HepG2 (cell line): Measurements from ENCODE around the gene MACROH2A1. TPM values are rescaled to one million over a fixed set of nuclear protein-coding genes. Genes with fewer than 3 reads are reported as not detected.

ENCODE experiments used
- CBX1 ChIP-seq: IDR thresholded peaks from one replicate; pipeline ENCODE4 v1.6.1; 2016; ENCODE audit warnings: antibody characterized with exemption, low read depth
- CREBL2 ChIP-seq: sonication (generic); formaldehyde crosslinking; IDR thresholded peaks from 2 replicates; pipeline ENCODE4 v1.8.1; 2023; ENCODE audit warnings: missing genetic modification reagents, mild to moderate bottlenecking, borderline replicate concordance
- CTCF ChIP-seq: sonication (generic); formaldehyde crosslinking; IDR thresholded peaks from 2 replicates; pipeline ENCODE4 v1.5.0; 2020; ENCODE audit warnings: mild to moderate bottlenecking, missing genetic modification reagents, moderate library complexity
- ELK4 ChIP-seq: sonication (generic); formaldehyde crosslinking; IDR thresholded peaks from 2 replicates; pipeline ENCODE4 v1.9.0; 2021; ENCODE audit warnings: missing genetic modification reagents, borderline replicate concordance
- FOXC1 ChIP-seq: sonication (generic); formaldehyde crosslinking; IDR thresholded peaks from 2 replicates; pipeline ENCODE4 v1.8.0; 2022; ENCODE audit warnings: mild to moderate bottlenecking, missing genetic modification reagents, borderline replicate concordance
- FOXM1 ChIP-seq: sonication (generic); formaldehyde crosslinking; IDR thresholded peaks from 2 replicates; pipeline ENCODE4 v1.5.0; 2020; ENCODE audit warnings: missing genetic modification reagents
- ISL2 ChIP-seq: sonication (generic); formaldehyde crosslinking; IDR thresholded peaks from 2 replicates; pipeline ENCODE4 v1.5.0; 2020; ENCODE audit warnings: missing genetic modification reagents
- MTF1 ChIP-seq: sonication (generic); formaldehyde crosslinking; IDR thresholded peaks from 2 replicates; pipeline ENCODE4 v1.5.0; 2020; ENCODE audit warnings: missing genetic modification reagents
- NFYB ChIP-seq: sonication (generic); formaldehyde crosslinking; IDR thresholded peaks from 2 replicates; pipeline ENCODE4 v1.4.0; 2020; ENCODE audit warnings: missing genetic modification reagents
- RBFOX2 ChIP-seq: fragments of 200-400 bp; formaldehyde crosslinking; IDR thresholded peaks from 2 replicates; pipeline ENCODE4 v1.6.1; 2017; ENCODE audit warnings: low read depth, mild to moderate bottlenecking, low read length
- TBX2 ChIP-seq: sonication (generic); formaldehyde crosslinking; IDR thresholded peaks from 2 replicates; pipeline ENCODE4 v1.5.0; 2020; ENCODE audit warnings: missing genetic modification reagents, mild to moderate bottlenecking, borderline replicate concordance
- ZNF3 ChIP-seq: IDR thresholded peaks from 2 replicates; pipeline ENCODE4 v1.7.0; 2017; ENCODE audit warnings: inconsistent platforms
- polyA plus RNA-seq, 8 experiments: library from polyadenylated mRNA; depleted of rRNA in 3 of 8; stranded (reverse) in 7 of 8; unstranded in 1 of 8; fragments of >200 nt; fragmentation: Illumina TruSeq in 4 of 8; extraction: Trizol in 4 of 8; gene quantifications; 2 replicates each; pipeline versions ENCODE4 v1.2.1 to v1.2.3, GENCODE V29; 2011 to 2016; ENCODE audit warnings: low read depth in 4 of 8, missing spikeins in 1 of 8, mixed read lengths in 1 of 8; ENCODE audit not compliant: insufficient read depth in 1 of 8
- total RNA-seq, 5 experiments: library from RNA; depleted of rRNA; stranded (reverse); fragments of >200 nt; fragmentation: Illumina TruSeq; extraction: Trizol; gene quantifications; 2 replicates each; pipeline ENCODE4 v1.2.3, GENCODE V29; 2016; ENCODE audit warnings: low read depth in 1 of 5
- TF ChIP-seq, protein P1 (sequence below), 2 experiments: IDR thresholded peaks; 2 replicates each; pipeline ENCODE4 v1.6.1; 2011 to 2012; ENCODE audit warnings: low read length in 2 of 2, borderline replicate concordance in 1 of 2, low read depth in 1 of 2, mild to moderate bottlenecking in 1 of 2, moderate library complexity in 1 of 2
- TF ChIP-seq, protein P2 (sequence below): sonication (generic); formaldehyde crosslinking; IDR thresholded peaks from 2 replicates; pipeline ENCODE4 v1.5.0; 2020; ENCODE audit warnings: mild to moderate bottlenecking, missing genetic modification reagents, borderline replicate concordance
- TF ChIP-seq, protein P3 (sequence below): sonication (generic); formaldehyde crosslinking; IDR thresholded peaks from 2 replicates; pipeline ENCODE4 v1.5.0; 2020; ENCODE audit warnings: missing genetic modification reagents, mild to moderate bottlenecking, borderline replicate concordance

The MACROH2A1 gene
- total and polyA plus RNA-seq, 2 of the 13 experiments (the other 11 are each of a cell fraction or from before 2014, with no cell fraction given), result 69.1 to 158 TPM

DNA sequence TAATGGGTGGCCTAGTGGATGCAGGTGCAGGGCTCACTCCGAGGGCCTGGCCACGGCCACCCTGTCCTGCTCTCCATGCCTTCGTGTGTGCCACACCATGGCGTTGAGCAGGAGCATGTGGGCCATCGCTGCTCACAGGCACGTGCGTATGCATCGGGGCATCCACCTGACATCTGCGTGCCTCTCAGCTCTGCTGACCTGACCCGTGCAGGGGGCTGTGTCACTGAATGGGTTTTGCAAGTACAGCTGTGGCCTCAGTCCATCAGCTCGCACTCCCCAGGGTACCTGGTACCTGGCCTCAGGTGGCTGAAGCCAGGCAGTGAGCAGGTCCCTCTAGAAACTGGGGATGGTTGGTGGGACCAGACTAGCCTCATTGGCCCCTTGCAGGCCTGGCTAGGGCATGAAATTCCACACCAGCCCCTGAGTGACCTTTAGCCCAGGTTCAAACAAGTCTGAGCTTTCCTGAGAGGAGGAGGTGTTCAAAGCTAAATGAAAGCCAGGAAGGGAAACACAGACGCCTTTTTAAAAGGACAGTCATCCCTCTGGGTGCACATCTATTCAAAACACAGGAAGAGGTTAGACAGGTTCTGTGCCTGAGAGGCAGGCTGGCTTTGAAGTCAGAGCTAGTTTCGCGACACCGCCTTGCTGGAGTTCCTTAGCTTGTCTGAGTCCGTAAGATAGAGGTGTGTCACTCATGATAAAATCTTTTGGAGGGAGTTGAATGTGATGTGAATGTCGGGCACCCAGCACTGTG lies 74.0 kb downstream of the MACROH2A1 start (continued):
- TF ChIP-seq ELK4 (CRISPR knock-in tag) (no peak), FOXC1 (CRISPR knock-in tag) (no peak), CBX1 (no peak), RBFOX2 (no peak), NFYB (CRISPR knock-in tag) (no peak), MTF1 (CRISPR knock-in tag) (no peak), ZNF3 (CRISPR knock-in tag) (no peak), CTCF (CRISPR knock-in tag) (no peak), FOXM1 (CRISPR knock-in tag) (no peak), CREBL2 (CRISPR knock-in tag) (no peak), TBX2 (peak; percentile 73), ISL2 (CRISPR knock-in tag) (0 out of 2 replicates have a peak, but pooled peaks have one; percentile 26)
- TF ChIP-seq, protein P1, sequence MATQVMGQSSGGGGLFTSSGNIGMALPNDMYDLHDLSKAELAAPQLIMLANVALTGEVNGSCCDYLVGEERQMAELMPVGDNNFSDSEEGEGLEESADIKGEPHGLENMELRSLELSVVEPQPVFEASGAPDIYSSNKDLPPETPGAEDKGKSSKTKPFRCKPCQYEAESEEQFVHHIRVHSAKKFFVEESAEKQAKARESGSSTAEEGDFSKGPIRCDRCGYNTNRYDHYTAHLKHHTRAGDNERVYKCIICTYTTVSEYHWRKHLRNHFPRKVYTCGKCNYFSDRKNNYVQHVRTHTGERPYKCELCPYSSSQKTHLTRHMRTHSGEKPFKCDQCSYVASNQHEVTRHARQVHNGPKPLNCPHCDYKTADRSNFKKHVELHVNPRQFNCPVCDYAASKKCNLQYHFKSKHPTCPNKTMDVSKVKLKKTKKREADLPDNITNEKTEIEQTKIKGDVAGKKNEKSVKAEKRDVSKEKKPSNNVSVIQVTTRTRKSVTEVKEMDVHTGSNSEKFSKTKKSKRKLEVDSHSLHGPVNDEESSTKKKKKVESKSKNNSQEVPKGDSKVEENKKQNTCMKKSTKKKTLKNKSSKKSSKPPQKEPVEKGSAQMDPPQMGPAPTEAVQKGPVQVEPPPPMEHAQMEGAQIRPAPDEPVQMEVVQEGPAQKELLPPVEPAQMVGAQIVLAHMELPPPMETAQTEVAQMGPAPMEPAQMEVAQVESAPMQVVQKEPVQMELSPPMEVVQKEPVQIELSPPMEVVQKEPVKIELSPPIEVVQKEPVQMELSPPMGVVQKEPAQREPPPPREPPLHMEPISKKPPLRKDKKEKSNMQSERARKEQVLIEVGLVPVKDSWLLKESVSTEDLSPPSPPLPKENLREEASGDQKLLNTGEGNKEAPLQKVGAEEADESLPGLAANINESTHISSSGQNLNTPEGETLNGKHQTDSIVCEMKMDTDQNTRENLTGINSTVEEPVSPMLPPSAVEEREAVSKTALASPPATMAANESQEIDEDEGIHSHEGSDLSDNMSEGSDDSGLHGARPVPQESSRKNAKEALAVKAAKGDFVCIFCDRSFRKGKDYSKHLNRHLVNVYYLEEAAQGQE (IDR thresholded peaks at IDR 0.05; ENCODE audit: borderline replicate concordance in 1 of 2, low read depth in 1 of 2, low read length in 2 of 2), result no peak
- TF ChIP-seq, protein P2, sequence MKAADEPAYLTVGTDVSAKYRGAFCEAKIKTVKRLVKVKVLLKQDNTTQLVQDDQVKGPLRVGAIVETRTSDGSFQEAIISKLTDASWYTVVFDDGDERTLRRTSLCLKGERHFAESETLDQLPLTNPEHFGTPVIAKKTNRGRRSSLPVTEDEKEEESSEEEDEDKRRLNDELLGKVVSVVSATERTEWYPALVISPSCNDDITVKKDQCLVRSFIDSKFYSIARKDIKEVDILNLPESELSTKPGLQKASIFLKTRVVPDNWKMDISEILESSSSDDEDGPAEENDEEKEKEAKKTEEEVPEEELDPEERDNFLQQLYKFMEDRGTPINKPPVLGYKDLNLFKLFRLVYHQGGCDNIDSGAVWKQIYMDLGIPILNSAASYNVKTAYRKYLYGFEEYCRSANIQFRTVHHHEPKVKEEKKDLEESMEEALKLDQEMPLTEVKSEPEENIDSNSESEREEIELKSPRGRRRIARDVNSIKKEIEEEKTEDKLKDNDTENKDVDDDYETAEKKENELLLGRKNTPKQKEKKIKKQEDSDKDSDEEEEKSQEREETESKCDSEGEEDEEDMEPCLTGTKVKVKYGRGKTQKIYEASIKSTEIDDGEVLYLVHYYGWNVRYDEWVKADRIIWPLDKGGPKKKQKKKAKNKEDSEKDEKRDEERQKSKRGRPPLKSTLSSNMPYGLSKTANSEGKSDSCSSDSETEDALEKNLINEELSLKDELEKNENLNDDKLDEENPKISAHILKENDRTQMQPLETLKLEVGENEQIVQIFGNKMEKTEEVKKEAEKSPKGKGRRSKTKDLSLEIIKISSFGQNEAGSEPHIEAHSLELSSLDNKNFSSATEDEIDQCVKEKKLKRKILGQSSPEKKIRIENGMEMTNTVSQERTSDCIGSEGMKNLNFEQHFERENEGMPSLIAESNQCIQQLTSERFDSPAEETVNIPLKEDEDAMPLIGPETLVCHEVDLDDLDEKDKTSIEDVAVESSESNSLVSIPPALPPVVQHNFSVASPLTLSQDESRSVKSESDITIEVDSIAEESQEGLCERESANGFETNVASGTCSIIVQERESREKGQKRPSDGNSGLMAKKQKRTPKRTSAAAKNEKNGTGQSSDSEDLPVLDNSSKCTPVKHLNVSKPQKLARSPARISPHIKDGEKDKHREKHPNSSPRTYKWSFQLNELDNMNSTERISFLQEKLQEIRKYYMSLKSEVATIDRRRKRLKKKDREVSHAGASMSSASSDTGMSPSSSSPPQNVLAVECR (CRISPR knock-in tag), result peak; percentile 23; the same call in 1 of the 2 replicates
- TF ChIP-seq, protein P3, sequence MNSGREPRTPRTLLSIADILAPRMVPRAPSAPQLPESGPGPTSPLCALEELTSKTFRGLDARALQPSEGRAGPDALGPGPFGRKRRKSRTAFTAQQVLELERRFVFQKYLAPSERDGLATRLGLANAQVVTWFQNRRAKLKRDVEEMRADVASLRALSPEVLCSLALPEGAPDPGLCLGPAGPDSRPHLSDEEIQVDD, result no peak
